Rectal smooth muscle tissue (tissue), 1 donor: ENCODE measurements around the gene CASP3.
"Not testable (repeated sequence)": the region's sequence is repeated elsewhere in the genome, so short reads cannot be mapped to it uniquely, and the experiment has no call there.

Experiments
- H3K27ac ChIP-seq: one replicate; pipeline ENCODE4 v1.7.0; 2013; ENCODE audit warnings: low read depth, low read length, inconsistent platforms
- H3K27me3 ChIP-seq: one replicate; pipeline ENCODE4 v1.7.0; 2013; ENCODE audit warnings: low read length; ENCODE audit not compliant: control insufficient read depth, insufficient read depth
- H3K36me3 ChIP-seq: one replicate; pipeline ENCODE4 v1.7.0; 2013; ENCODE audit warnings: low read length; ENCODE audit not compliant: control insufficient read depth, insufficient read depth
- H3K4me1 ChIP-seq: one replicate; pipeline ENCODE4 v1.7.0; 2013; ENCODE audit warnings: low read length; ENCODE audit not compliant: control insufficient read depth, insufficient read depth
- H3K4me3 ChIP-seq: one replicate; pipeline ENCODE4 v1.7.0; 2013; ENCODE audit warnings: low read length
- H3K9ac ChIP-seq: one replicate; pipeline ENCODE4 v1.7.0; 2013; ENCODE audit warnings: low read length

Gene CASP3

DNA sequence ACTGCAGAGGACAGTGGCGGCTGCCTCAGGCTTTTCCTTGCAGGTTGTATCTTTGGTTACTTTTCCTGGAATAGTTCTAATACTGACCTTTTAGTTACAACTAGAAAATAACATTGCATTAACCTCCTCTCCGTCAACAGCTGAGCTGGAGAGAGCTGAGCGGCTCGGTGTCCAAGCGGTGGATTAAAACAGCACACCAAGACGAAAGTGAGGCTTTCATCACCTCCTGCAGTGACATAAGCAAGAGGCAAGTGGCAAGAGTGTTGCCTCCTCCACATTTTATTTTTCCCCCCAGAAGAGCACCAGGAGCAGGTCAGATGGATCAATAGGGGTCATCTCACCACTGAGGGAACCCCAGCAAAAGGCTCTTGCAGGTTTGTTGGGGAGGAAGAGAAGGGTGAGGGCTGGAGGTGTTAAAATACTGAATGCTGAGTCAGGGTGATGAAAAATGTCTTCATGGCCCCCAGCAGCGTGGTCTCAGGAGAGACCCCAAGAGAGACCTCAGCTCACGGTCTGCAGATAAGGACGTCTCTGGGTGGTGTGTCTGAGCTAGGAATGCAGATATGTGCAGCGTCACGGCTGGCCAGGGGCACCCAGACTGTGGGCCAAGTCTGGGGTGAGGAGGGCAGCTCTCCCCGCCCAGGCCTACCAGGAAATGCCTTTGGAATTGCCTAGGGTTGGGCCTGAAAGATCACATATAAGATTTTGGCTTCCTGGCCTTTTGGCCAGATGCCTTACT, 50.3 kb downstream of the CASP3 start:
- H3K4me3 ChIP-seq, result no peak overlapping the region
- H3K27ac ChIP-seq, result no peak overlapping the region
- H3K36me3 ChIP-seq, result no peaks in the 10 kb centered on the region
- H3K9ac ChIP-seq, result no peak overlapping the region
- H3K4me1 ChIP-seq, result no peaks in the 10 kb centered on the region
- no peaks in the 10 kb centered on the region for H3K27me3 ChIP-seq

DNA sequence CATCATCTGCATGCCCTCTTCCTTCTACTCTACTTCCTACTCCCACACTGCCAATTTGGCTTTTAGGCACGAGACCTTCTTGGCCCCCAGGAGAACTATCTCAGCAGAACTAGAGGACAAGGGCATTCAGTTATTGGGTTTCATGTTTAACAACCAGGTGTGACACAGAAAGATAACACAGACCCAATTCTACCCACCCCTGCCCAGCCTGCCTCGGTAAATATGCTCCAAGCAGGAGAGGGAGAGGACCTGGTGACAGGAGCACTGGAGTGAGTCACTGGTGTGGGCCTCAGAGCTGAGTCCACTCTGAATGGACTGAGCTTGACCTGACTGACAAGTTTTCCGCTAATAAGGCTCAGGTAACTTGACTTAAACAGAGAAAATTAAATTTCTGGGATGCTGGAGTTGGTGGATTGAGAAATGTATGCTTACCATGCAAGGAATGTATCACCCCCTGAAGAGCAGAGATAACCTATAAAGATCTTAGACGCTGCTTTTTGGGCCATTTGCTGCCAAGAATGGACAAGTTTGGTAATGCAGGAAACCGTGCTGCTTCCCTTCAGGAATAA, 52.5 kb downstream of the CASP3 start:
- Histone ChIP-seq H3K27me3 (no peaks in the 10 kb centered on the region), H3K36me3 (no peaks in the 10 kb centered on the region), H3K4me1 (no peaks in the 10 kb centered on the region), H3K9ac (no peak overlapping the region), H3K27ac (no peak overlapping the region), H3K4me3 (no peak overlapping the region)

DNA sequence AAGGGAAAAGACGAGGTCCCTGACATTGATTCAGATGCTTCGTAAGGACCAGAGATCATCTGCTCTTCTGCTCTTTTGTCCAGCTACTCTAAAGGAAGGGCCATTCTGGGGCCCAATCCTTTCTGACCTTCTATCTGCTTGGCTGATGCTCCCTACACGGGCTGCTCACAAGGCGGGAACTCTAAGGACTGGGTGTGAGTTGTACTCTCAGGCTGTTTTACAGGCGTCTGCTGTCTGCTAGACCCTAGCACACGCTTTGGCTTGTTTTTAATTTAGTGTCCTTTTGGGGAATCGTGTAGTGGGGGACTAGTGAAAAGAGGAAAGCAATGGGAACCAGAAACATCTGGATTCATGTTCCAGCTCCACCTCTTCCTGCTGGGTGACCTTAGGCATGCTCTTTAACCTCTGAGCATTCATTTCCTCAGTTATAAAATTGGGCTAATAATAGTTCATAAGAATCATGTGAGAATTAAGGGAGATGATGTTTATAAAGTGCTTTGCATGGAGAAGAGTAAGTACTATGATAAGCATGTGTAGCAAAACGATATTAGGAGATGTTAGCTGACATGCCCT, 53.1 kb downstream of the CASP3 start:
- Histone ChIP-seq H3K36me3 (no peaks in the 10 kb centered on the region), H3K4me3 (no peak overlapping the region), H3K4me1 (no peaks in the 10 kb centered on the region), H3K27ac (no peak overlapping the region), H3K27me3 (no peaks in the 10 kb centered on the region), H3K9ac (no peak overlapping the region)

DNA sequence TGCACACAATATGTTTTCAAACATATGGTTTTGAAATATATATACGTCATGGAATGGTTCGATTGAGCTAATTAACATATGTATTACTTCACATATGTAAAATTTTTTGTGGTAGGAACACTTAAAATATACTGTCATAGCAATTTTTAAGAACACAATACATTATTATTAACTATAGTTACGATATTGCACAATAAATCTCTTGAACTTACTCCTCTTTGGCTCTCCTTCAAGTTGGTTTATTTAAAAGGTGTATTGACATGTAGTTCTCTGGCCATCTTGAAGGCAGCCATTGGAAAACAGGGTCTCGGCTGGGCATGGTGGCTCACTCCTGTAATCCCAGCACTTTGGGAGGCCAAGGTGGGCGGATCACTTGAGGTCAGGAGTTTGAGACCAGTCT, 53.8 kb downstream of the CASP3 start:
- no peaks in the 10 kb centered on the region for H3K36me3 ChIP-seq
- no peak overlapping the region for H3K27ac ChIP-seq
- H3K4me3 ChIP-seq, result no peak overlapping the region
- no peaks in the 10 kb centered on the region for H3K4me1 ChIP-seq
- no peak overlapping the region for H3K9ac ChIP-seq
- H3K27me3 ChIP-seq, result no peaks in the 10 kb centered on the region

DNA sequence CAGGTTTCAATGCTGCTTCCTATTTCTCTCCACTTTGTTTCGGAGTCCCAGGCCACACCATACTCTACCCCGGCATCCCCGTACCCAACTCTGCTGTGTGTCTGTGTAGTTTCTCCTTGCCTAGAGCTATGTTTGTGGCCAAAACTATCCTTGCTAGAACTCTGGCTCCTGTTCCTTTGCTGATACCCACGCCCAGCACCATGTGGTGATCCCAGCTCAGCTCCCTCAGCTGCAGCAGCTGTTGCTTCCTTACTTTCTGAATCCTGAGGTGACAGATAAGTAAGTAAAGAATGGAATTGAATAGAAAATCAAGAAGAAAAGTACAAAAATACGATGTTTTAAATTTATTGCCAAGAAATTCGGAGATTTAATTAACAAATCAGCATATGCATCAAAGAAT, 55.8 kb downstream of the CASP3 start:
- H3K9ac ChIP-seq, result no peak overlapping the region
- H3K27me3 ChIP-seq, result no peaks in the 10 kb centered on the region
- H3K4me3 ChIP-seq, result no peak overlapping the region

DNA sequence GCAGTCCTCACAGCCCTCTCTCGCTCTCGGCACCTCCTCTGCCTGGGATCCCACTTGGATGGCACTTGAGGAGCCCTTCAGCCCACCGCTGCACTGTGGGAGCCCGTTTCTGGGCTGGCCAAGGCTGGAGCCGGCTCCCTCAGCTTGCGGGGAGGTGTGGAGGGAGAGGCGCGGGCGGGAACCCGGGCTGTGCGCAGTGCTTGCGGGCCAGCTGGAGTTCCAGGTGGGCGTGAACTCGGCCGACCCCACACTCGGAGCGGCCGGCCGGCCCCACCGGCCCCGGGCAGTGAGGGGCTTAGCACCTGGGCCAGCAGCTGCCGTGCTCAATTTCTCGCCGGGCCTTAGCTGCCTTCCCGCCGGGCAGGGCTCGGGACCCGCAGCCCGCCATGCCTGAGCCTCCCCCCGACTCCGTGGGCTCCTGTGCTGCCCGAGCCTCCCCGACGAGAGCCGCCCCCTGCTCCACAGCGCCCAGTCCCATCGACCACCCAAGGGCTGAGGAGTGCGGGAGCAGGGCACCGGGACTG, 57.4 kb downstream of the CASP3 start:
- not testable (repeated sequence) for H3K4me1 ChIP-seq, H3K4me3 ChIP-seq, H3K27me3 ChIP-seq, H3K9ac ChIP-seq, H3K27ac ChIP-seq, H3K36me3 ChIP-seq

More for the DNA sequence above, 55.8 kb downstream of the CASP3 start:
- Histone ChIP-seq H3K36me3 (no peaks in the 10 kb centered on the region), H3K27ac (no peak overlapping the region), H3K4me1 (no peaks in the 10 kb centered on the region)

DNA sequence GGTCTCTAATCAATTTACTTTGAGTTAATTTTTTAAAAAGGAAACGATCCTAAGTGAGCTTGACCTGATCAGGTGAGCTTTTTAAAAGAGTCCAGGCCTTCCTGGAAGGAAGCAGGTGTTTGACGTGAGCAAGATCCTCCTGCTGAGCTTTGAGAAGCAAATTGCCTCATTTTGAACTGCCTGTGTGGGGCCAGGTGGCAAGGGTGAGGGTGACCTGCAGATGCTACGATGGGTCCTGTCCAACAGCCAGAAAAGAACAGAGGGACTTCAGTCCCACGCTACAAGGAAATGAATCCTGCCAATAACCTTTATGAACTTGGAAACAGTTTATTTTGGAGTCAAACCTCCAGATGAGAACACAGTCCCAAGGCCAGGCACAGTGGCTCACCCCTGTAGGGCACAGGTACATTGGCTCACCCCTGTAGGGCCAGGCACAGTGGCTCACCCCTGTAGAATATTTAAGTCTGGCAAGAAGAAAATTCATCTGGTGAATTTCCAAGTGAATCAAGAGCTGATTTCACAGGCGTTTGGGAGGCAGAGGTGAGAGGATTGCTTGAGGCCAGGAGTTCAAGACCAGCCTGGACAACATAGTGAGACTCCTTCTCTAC, 58.1 kb downstream of the CASP3 start:
- H3K27me3 ChIP-seq, result no peaks in the 10 kb centered on the region
- no peak overlapping the region for H3K27ac ChIP-seq
- H3K9ac ChIP-seq, result no peak overlapping the region
- no peaks in the 10 kb centered on the region for H3K4me1 ChIP-seq
- H3K4me3 ChIP-seq, result no peak overlapping the region
- H3K36me3 ChIP-seq, result no peaks in the 10 kb centered on the region

DNA sequence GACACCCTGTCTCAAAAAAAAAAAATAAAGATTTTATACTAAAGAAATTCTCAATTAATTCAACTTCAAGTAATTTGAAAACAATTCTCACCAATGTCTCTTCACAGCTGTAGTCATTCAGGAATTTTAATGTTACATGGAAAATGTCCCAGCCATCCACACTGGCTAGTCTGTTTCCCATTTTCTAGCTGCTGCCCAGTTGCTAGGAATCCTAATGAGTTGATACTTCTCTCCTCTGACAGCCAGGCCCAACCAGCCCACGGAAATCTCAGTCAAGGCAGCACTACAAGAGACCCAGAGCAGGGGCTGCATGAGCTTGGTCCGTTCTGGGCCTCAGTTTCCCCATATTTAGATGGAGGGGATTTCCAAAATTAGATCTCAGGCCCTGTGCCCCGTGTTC, 59.1 kb downstream of the CASP3 start:
- Histone ChIP-seq H3K27me3 (no peaks in the 10 kb centered on the region), H3K9ac (no peak overlapping the region), H3K4me1 (no peaks in the 10 kb centered on the region), H3K27ac (no peak overlapping the region), H3K36me3 (no peaks in the 10 kb centered on the region), H3K4me3 (no peak overlapping the region)

DNA sequence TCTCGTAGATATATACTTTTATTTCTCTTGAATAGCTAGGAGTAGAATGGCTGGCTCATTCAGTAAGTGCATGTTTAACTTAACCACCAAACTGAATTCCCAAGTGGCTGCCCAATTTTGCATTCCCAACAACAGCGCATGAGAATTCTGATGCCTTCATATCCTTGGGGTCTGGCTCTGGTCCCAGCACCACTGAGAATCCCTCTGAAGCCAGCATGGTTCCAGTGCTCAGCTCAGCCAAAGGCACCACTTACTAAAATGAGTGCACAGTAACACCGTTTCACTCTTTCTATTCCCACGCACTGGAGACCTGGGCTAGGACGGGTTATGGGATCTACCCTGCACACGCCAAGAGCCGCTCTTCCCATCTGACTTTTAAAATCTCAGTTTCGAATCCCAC, 60.4 kb downstream of the CASP3 start:
- H3K27me3 ChIP-seq, result no peaks in the 10 kb centered on the region
- no peak overlapping the region for H3K4me3 ChIP-seq
- H3K36me3 ChIP-seq, result no peaks in the 10 kb centered on the region
- no peaks in the 10 kb centered on the region for H3K4me1 ChIP-seq
- H3K27ac ChIP-seq, result no peak overlapping the region
- H3K9ac ChIP-seq, result no peak overlapping the region

DNA sequence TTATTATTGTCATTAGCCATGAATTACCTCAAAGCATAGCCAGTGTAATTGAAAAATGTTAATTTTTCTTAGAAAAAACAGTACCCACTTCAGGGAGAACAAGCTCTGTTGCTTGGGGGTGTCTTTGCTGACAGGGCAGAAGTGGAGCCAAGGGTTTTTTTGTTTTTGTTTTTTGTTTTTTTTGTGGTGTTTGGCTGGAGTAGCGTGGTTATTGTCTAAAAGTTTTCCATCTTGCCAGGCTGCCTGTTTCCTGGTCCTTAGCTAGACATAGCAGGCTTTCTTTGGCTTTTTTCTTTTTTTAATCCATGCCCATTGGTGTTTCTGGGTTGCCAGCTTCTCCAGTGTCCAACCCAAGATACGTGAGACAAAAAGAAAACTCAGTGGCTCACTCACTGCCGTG, 61.5 kb downstream of the CASP3 start:
- Histone ChIP-seq H3K27me3 (no peaks in the 10 kb centered on the region), H3K4me3 (no peak overlapping the region), H3K36me3 (no peaks in the 10 kb centered on the region), H3K4me1 (no peaks in the 10 kb centered on the region), H3K9ac (no peak overlapping the region), H3K27ac (no peak overlapping the region)

DNA sequence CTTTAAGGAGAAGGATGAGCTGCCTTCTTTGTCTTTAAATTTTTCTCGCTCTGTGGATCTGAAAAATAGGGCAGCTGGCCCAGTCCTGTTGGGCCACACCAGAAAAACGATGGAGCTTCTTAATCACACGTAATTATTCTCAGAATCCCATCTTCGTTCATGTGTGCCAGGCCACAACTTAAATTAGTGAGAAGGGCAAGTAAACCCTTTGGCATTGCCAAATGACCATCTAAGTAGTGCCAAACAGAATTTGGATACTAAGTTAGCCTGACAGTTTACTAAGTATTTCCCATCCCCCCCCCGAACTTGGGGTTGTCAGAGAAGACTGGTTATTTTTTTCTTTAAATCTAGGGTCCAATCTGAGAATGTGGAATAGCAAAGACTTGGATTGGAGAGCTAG, 62.0 kb downstream of the CASP3 start:
- Histone ChIP-seq H3K4me1 (no peaks in the 10 kb centered on the region), H3K27ac (no peak overlapping the region), H3K9ac (no peak overlapping the region), H3K4me3 (no peak overlapping the region), H3K27me3 (no peaks in the 10 kb centered on the region), H3K36me3 (no peaks in the 10 kb centered on the region)

DNA sequence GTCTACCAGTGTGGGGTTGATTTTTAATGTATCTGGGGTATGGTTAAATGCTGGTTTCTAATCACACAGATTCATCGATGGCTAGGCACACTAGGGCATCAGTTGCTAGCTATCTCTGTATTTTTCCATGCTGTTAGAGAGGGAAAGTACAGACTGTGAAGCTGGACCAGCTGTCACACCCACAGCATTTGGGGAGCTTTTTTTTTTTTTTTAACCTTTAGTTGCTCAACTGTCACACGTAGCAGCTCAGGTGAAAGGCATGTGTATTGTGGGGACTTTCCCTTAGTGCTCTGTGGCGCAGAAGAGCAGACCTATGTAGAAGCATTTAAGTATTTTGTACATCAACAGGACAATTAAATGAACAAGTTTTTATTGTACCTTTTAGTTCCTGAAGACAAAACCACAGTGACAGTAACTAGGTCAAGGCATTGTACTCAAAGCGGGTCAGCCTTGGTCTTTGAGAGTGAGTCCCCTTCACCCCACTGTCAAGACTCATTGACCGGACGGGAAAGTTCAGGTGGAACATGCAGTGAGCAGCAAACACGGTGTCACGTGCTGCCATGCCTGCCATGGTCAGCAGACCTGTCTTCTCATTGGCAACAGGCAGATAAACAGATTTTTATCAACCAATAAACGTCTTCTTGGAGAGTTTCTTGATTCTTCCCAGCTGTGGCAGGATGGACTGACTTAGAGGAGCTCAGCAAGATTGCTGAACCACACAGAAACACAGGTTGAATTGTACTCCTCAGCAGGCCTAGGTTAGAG, 65.3 kb downstream of the CASP3 start:
- no peak overlapping the region for H3K27ac ChIP-seq
- H3K4me3 ChIP-seq, result no peak overlapping the region
- H3K27me3 ChIP-seq, result no peaks in the 10 kb centered on the region
- no peaks in the 10 kb centered on the region for H3K4me1 ChIP-seq
- no peaks in the 10 kb centered on the region for H3K36me3 ChIP-seq
- no peak overlapping the region for H3K9ac ChIP-seq
